NCI-H524 treated with DMSO at 0.1 percent for 48 hours (cell line): ENCODE data around the gene SEC31B.

ENCODE experiments used
- DNase-seq: peaks from one replicate; lab custom pipeline; 2025; lab: John Stamatoyannopoulos, UW

Gene SEC31B

DNA sequence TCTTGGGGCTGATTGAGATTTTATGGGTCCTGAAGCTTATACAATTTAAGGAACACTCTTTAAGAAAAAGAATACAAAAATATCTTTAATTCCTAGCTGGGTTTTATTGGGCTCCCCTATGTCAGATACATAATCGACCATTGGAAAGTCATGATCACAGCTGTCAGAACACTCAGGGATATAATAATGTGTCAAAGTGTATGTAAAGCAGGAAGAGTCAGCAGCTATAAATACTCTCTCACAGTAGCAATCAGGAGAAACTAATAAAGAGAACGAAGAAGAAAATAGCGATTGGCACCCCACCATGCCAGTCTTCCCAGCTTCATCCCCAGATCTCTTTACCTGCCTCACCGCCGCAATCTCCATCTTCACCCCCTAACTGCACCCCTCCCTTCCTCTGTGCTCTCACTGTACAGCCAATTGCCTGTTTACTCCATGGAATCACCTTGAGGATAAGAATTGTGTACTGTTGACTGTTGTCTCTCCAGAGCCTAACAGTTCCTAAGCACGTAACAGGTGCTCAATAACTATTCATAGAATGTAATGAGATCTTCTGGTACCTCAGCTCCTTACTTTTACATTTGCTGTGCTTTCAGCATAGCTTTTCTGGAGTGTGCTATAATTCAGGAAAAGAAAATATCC, 80.9 kb downstream of the SEC31B start:
- no peak for DNase-seq
